ENCODE results near the gene NAT14.
A peak's percentile ranks its signal among the peaks of the same experiment; 100 is the strongest.

Gene NAT14

GRCh38 chr19:55472463-55472862 is 12.5 kb upstream of the NAT14 start:
- H3K27ac ChIP-seq (ENCODE audit: low read depth, low read length, severe bottlenecking) = no peak overlapping the region
- WGBS, 2 experiments (ENCODE audit: insufficient coverage in 2 of 2) = 90 to 96% methylated on average over 8 of the region's 8 CpGs

GRCh38 chr19:55473225-55474012 is 11.6 kb upstream of the NAT14 start:
- Histone ChIP-seq H3K4me3 (ENCODE audit: extremely low read depth, insufficient read depth, low read length, poor library complexity, severe bottlenecking) (no peak overlapping the region), H3K4me1 (ENCODE audit: control insufficient read depth, insufficient read depth, low read length, poor library complexity, severe bottlenecking) (peaks cover 10% of the 10 kb centered on the region), H3K27ac (ENCODE audit: low read depth, low read length, severe bottlenecking) (no peak overlapping the region), H3K9me3 (ENCODE audit: control insufficient read depth, low read length) (no peaks in the 10 kb centered on the region), H3K36me3 (ENCODE audit: control insufficient read depth, insufficient read depth, low read length) (no peaks in the 10 kb centered on the region)
- WGBS, 2 experiments (ENCODE audit: insufficient coverage in 2 of 2) = 52 to 60% methylated on average over 7 to 8 of the region's 16 CpGs

More at GRCh38 chr19:55472463-55472862, 12.5 kb upstream of the NAT14 start:
- H3K9me3 ChIP-seq (ENCODE audit: control insufficient read depth, low read length) = no peaks in the 10 kb centered on the region
- peaks cover 6% of the 10 kb centered on the region for H3K4me1 ChIP-seq (ENCODE audit: control insufficient read depth, insufficient read depth, low read length, poor library complexity, severe bottlenecking)
- no peak overlapping the region for H3K4me3 ChIP-seq (ENCODE audit: extremely low read depth, insufficient read depth, low read length, poor library complexity, severe bottlenecking)
- no peaks in the 10 kb centered on the region for H3K36me3 ChIP-seq (ENCODE audit: control insufficient read depth, insufficient read depth, low read length)

GRCh38 chr19:55474269-55475265 is 10.4 kb upstream of the NAT14 start:
- no peak overlapping the region for H3K27ac ChIP-seq (ENCODE audit: low read depth, low read length, severe bottlenecking)
- no peaks in the 10 kb centered on the region for H3K36me3 ChIP-seq (ENCODE audit: control insufficient read depth, insufficient read depth, low read length)
- H3K4me1 ChIP-seq (ENCODE audit: control insufficient read depth, insufficient read depth, low read length, poor library complexity, severe bottlenecking) = peaks cover 10% of the 10 kb centered on the region
- WGBS, 2 experiments (ENCODE audit: insufficient coverage in 2 of 2) = 91 to 98% methylated on average over 12 to 13 of the region's 19 CpGs
- no peaks in the 10 kb centered on the region for H3K9me3 ChIP-seq (ENCODE audit: control insufficient read depth, low read length)
- no peak overlapping the region for H3K4me3 ChIP-seq (ENCODE audit: extremely low read depth, insufficient read depth, low read length, poor library complexity, severe bottlenecking)

GRCh38 chr19:55476100-55476775 is 8.8 kb upstream of the NAT14 start, which contains the start of gene ZNF628:
Gene ZNF628, plus strand, starts transcription at chr19:55476617. Its CDS starts 3,294 bp downstream, at chr19:55479911.
- peak within 1 kb of the TSS; percentile 62 for H3K4me3 ChIP-seq (ENCODE audit: extremely low read depth, insufficient read depth, low read length, poor library complexity, severe bottlenecking)
- no peaks in the 10 kb centered on the region for H3K9me3 ChIP-seq (ENCODE audit: control insufficient read depth, low read length)
- peaks cover 2% of the 10 kb centered on the region for H3K36me3 ChIP-seq (ENCODE audit: control insufficient read depth, insufficient read depth, low read length)
- WGBS, 2 experiments (ENCODE audit: insufficient coverage in 2 of 2) = 1 to 2% methylated on average over 38 to 44 of the region's 61 CpGs
- H3K4me1 ChIP-seq (ENCODE audit: control insufficient read depth, insufficient read depth, low read length, poor library complexity, severe bottlenecking) = peaks cover 10% of the 10 kb centered on the region
- H3K27ac ChIP-seq (ENCODE audit: low read depth, low read length, severe bottlenecking) = peak within 1 kb of the TSS; percentile 79

GRCh38 chr19:55477905-55478304 is 7.1 kb upstream of the NAT14 start:
- WGBS, 2 experiments (ENCODE audit: insufficient coverage in 2 of 2) = 89 to 94% methylated on average over 13 of the region's 13 CpGs
- Histone ChIP-seq H3K4me3 (ENCODE audit: extremely low read depth, insufficient read depth, low read length, poor library complexity, severe bottlenecking) (peak overlapping the region; percentile 62), H3K27ac (ENCODE audit: low read depth, low read length, severe bottlenecking) (no peak overlapping the region), H3K9me3 (ENCODE audit: control insufficient read depth, low read length) (no peaks in the 10 kb centered on the region), H3K4me1 (ENCODE audit: control insufficient read depth, insufficient read depth, low read length, poor library complexity, severe bottlenecking) (peaks cover 10% of the 10 kb centered on the region), H3K36me3 (ENCODE audit: control insufficient read depth, insufficient read depth, low read length) (peaks cover 10% of the 10 kb centered on the region)

- Histone ChIP-seq H3K36me3 (ENCODE audit: control insufficient read depth, insufficient read depth, low read length) (peaks cover 15% of the 10 kb centered on the region), H3K4me1 (ENCODE audit: control insufficient read depth, insufficient read depth, low read length, poor library complexity, severe bottlenecking) (peaks cover 6% of the 10 kb centered on the region), H3K4me3 (ENCODE audit: extremely low read depth, insufficient read depth, low read length, poor library complexity, severe bottlenecking) (no peak overlapping the region), H3K9me3 (ENCODE audit: control insufficient read depth, low read length) (no peaks in the 10 kb centered on the region), H3K27ac (ENCODE audit: low read depth, low read length, severe bottlenecking) (no peak overlapping the region)
- WGBS, 2 experiments (ENCODE audit: insufficient coverage in 2 of 2) = 90 to 94% methylated on average over 10 to 12 of the region's 12 CpGs
Observed at GRCh38 chr19:55478364-55478763, 6.6 kb upstream of the NAT14 start.

- H3K9me3 ChIP-seq (ENCODE audit: control insufficient read depth, low read length) = no peaks in the 10 kb centered on the region
- H3K4me3 ChIP-seq (ENCODE audit: extremely low read depth, insufficient read depth, low read length, poor library complexity, severe bottlenecking) = no peak overlapping the region
- WGBS, 2 experiments (ENCODE audit: insufficient coverage in 2 of 2) = 95 to 96% methylated on average over 14 to 15 of the region's 17 CpGs
- peaks cover 16% of the 10 kb centered on the region for H3K36me3 ChIP-seq (ENCODE audit: control insufficient read depth, insufficient read depth, low read length)
- peaks cover 9% of the 10 kb centered on the region for H3K4me1 ChIP-seq (ENCODE audit: control insufficient read depth, insufficient read depth, low read length, poor library complexity, severe bottlenecking)
- H3K27ac ChIP-seq (ENCODE audit: low read depth, low read length, severe bottlenecking) = no peak overlapping the region
Observed at GRCh38 chr19:55479045-55479444, 5.9 kb upstream of the NAT14 start.

GRCh38 chr19:55479451-55480230 is 5.3 kb upstream of the NAT14 start:
- peaks cover 16% of the 10 kb centered on the region for H3K36me3 ChIP-seq (ENCODE audit: control insufficient read depth, insufficient read depth, low read length)
- no peak overlapping the region for H3K27ac ChIP-seq (ENCODE audit: low read depth, low read length, severe bottlenecking)
- 87 to 94% methylated on average over 7 to 14 of the region's 15 CpGs for WGBS, 2 experiments (ENCODE audit: insufficient coverage in 2 of 2)
- H3K4me1 ChIP-seq (ENCODE audit: control insufficient read depth, insufficient read depth, low read length, poor library complexity, severe bottlenecking) = peaks cover 13% of the 10 kb centered on the region
- H3K9me3 ChIP-seq (ENCODE audit: control insufficient read depth, low read length) = no peaks in the 10 kb centered on the region
- H3K4me3 ChIP-seq (ENCODE audit: extremely low read depth, insufficient read depth, low read length, poor library complexity, severe bottlenecking) = no peak overlapping the region

- Histone ChIP-seq H3K36me3 (ENCODE audit: control insufficient read depth, insufficient read depth, low read length) (peaks cover 16% of the 10 kb centered on the region), H3K9me3 (ENCODE audit: control insufficient read depth, low read length) (no peaks in the 10 kb centered on the region), H3K4me3 (ENCODE audit: extremely low read depth, insufficient read depth, low read length, poor library complexity, severe bottlenecking) (no peak overlapping the region), H3K27ac (ENCODE audit: low read depth, low read length, severe bottlenecking) (no peak overlapping the region), H3K4me1 (ENCODE audit: control insufficient read depth, insufficient read depth, low read length, poor library complexity, severe bottlenecking) (peaks cover 22% of the 10 kb centered on the region)
- 91 to 94% methylated on average over 43 to 51 of the region's 52 CpGs for WGBS, 2 experiments (ENCODE audit: insufficient coverage in 2 of 2)
Observed at GRCh38 chr19:55481148-55481793, 3.7 kb upstream of the NAT14 start.

Measured in mesodermal cell (in vitro differentiated cells).